GM19035 (cell line): ENCODE data around the gene HELZ.

Source experiments
- ATAC-seq: cut with Tn5 transposase; IDR thresholded peaks from one replicate; pipeline ENCODE4 v1.9.1; 2021; ENCODE audit not compliant: unreplicated experiment

Gene HELZ

GRCh38 chr17:67088639-67089038 lies 156.4 kb downstream of the HELZ start:
- no peak for ATAC-seq

DNA sequence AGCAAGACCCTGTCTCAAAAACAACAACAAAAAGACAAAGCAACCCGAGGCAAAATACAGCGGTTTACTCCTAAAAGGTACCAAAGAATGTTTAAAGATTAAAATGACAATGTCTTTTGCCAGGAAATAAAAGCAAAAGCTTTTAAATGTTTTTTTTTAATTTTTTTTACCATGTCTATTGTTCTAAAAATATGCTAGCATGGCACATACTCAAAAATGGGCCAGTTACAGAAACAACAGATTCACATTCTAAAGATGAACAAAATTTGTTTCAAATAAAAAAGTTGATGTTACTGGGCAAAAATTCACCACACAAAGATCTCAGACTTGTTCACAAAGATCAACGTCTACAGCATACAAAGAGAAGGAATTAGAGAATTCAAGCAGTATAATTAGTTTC lies 159.6 kb downstream of the HELZ start:
- ATAC-seq = no peak

DNA sequence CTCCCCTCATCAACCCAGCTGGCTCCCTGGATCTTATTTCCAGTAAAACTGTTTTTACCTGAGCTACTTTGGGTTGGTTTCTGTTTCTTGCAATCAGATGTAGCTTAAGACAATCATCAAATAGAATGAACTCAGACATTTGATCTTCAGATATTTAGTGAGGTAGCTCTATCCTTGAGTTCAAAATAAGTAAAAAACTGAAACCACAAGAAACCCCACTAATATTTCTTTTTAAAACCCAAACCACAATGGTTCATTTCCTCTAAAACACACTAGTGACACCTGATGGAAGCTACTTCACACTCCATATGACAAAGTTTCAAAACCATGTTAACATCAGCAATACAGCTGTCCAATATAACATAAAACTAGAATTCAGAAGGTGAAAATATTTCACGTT lies 162.9 kb downstream of the HELZ start:
- ATAC-seq = peak; percentile 65

GRCh38 chr17:67080804-67081203 lies 164.2 kb downstream of the HELZ start:
- ATAC-seq = no peak

GRCh38 chr17:67079491-67079890 lies 165.5 kb downstream of the HELZ start:
- ATAC-seq = no peak

- no peak for ATAC-seq
Observed at GRCh38 chr17:67078292-67078691, 166.7 kb downstream of the HELZ start.

DNA sequence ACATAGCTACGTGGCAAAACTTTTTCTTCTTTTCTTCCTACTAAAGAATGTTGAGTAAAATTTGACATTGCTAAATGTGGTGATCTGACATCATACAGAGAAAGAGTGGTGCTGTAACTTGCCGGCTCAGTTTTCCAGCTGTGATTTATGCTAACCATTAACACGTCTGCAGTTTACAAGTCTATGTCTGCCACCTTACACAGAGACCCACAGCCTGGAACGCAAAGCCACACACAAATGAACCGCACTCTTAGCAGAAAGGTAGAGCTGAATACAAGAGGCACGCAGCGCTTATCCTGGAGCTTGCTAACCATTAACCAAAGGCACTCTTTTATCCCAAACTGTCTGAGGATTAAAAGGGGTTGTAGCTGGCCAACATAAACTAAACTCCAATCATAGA lies 168.7 kb downstream of the HELZ start:
- ATAC-seq = no peak

DNA sequence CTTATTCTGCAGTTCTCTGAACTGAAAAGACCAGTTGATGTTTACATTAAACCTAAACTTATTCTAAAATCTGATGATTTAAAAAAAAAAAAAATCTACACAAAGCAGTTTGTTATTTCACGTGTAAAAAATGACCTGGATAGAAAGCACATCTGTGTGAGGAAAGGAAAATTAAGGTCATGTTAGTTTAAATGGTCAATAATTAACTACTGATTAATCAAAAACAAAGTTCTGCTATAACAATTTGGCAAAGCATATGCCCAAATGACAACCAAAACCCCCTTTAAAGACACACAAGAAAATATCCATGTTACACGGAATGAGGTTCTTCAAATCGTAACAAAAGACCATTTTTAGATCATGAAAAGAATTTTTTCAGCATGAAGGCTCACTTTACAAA lies 170.2 kb downstream of the HELZ start:
- ATAC-seq = no peak

- ATAC-seq = no peak
Observed at GRCh38 chr17:67072885-67073284, 172.1 kb downstream of the HELZ start.

GRCh38 chr17:67071595-67071994 lies 173.4 kb downstream of the HELZ start:
- no peak for ATAC-seq

GRCh38 chr17:67069603-67070136 lies 175.3 kb downstream of the HELZ start:
- ATAC-seq = no peak

DNA sequence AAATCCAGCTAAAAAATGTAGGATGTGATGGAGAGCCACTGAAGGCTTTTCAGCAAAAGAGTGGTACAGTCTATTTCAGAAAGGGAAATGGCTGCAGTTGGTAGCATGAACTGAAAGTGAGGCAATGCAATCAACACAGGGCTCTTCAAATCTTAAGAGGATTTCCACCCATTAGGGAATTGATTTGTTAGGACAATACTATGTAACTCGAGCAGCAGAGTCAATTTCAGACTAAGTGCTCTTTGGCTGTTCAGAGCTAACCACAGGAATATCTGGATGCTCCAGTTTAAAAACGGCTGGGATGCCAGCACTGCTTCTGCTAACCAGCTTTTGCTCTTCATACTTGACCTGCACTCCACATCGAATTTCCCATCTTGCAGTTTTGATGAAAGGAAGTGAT lies 176.0 kb downstream of the HELZ start:
- no peak for ATAC-seq

- no peak for ATAC-seq
Observed at GRCh38 chr17:67067571-67068482, 177.2 kb downstream of the HELZ start.

- no peak for ATAC-seq
Observed at GRCh38 chr17:67066717-67067116, 178.3 kb downstream of the HELZ start.

- ATAC-seq = no peak
Observed at GRCh38 chr17:67063141-67063540, 181.9 kb downstream of the HELZ start.

GRCh38 chr17:67059372-67059771 lies 185.6 kb downstream of the HELZ start:
- no peak for ATAC-seq

- ATAC-seq = no peak
Observed at GRCh38 chr17:67058036-67058435, 187.0 kb downstream of the HELZ start.

DNA sequence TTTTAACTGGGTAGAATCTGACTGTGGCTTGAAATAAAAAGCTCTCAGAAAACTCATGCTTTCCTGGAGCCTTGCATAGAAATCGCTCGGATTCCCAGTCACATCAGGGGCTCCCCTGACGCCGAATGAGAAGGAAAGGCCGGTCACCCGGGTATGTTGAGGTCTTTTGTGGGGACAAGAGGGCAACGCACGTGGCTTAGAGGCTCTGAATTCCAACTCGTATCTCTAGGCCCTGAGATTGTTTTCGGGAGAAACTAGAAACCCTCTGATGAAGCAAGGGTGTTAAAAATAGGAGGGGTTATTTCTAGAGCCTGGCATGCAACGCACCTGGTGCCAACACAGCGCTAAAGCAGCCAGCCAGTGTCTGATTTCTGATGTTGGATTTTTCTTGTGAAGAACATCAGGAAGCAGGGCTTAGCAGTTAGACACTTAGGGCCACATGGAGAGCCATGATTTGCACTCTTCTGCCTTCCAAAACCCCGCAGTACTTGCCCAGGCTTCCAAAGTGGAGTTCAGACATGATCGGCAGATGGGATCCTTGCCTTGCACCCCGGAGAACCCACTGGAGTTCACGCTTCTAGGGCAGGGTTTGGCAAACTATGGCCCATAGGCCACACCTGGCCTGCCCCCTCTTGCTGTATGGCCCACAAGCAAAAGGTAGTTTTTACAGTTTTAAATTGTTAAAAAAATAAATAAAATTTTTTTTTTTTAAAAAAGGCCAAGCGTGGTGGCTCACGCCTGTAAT lies 188.1 kb downstream of the HELZ start:
- no peak for ATAC-seq

DNA sequence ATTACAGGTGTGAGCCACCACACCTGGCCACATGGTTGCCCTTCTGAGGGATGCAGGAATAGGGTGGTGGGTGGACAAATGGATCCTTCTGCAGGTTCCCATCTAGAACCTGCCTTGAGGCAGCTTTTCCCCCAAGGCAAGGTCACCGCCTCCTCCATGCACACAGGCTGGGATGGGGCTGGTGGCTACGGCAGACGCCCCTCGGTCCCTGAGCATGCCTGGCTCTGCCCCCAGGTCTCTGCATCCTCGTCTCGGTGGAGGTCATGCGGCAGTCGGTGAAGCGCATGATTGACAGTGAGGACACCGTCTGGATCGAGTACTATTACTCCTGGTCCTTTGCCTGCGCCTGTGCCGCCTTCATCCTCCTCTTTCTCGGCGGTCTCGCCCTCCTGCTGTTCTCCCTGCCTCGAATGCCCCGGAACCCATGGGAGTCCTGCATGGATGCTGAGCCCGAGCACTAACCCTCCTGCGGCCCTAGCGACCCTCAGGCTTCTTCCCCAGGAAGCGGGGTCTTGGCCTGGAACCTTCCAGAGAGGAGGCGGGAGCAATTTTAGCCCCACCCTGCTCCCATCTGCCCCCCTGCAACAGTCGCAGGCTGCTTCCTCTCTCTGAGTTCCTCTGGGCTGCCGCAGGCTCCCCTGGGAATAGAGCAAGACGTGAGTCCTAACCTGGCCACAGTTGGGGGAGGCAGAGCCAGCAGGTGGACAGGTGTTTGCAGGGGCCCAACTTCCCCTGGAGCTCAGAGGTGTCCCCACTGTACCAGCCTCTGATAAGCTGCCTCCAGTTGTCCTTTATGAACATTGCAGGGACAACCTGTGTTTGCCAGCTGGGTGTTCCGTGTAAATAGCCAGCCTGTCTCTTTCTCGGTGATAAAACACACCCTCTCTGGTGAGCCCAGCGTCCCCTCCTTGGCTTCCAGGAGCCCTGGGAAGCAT lies 188.9 kb downstream of the HELZ start:
- no peak for ATAC-seq

DNA sequence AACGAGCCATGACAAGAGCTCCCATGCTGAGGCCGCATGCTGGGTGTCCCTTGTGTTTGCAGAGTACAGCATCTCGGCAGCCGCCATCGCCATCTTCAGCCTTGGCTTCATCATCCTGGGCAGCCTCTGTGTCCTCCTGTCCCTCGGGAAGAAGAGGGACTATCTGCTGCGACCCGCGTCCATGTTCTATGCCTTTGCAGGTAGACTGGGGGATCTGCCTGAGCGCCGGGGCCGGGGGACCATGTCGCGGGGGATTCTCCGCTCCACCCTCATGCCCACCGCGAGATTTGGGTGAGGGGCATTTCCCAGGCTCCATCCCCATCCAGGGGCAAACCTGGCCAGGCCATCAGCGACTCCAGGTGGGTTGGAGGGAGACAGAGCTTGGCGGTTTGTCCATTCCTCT lies 190.0 kb downstream of the HELZ start:
- ATAC-seq = no peak

- ATAC-seq = no peak
Observed at GRCh38 chr17:67054608-67055007, 190.4 kb downstream of the HELZ start.
